KMS-11 (cell line): ENCODE data around the gene NETO2.

Experiments used
- H2AFZ ChIP-seq: fragments of 200-600 bp; sonication (generic); 2 replicates; pipeline ENCODE4 v1.6.1; 2016; ENCODE audit warnings: antibody characterized with exemption, mixed run types, low read depth
- H3K27ac ChIP-seq: fragments of 200-600 bp; sonication (generic); 2 replicates; pipeline ENCODE4 v1.6.1; 2016; ENCODE audit warnings: mild to moderate bottlenecking, mixed run types
- H3K27me3 ChIP-seq: fragments of 200-600 bp; sonication (generic); 2 replicates; pipeline ENCODE4 v1.6.1; 2017; ENCODE audit warnings: mild to moderate bottlenecking, low read depth, mixed run types, moderate library complexity; ENCODE audit not compliant: insufficient read depth
- H3K36me3 ChIP-seq: fragments of 200-600 bp; sonication (generic); 2 replicates; pipeline ENCODE4 v1.6.1; 2017; ENCODE audit warnings: mild to moderate bottlenecking, mixed run types; ENCODE audit not compliant: insufficient read depth
- H3K4me1 ChIP-seq: fragments of 200-600 bp; sonication (generic); 2 replicates; pipeline ENCODE4 v1.6.1; 2016; ENCODE audit warnings: mild to moderate bottlenecking, low read depth, mixed run types; ENCODE audit not compliant: poor library complexity, severe bottlenecking
- H3K4me2 ChIP-seq: fragments of 200-600 bp; sonication (generic); 2 replicates; pipeline ENCODE4 v1.7.0; 2016; ENCODE audit warnings: mild to moderate bottlenecking, mixed run types
- H3K4me3 ChIP-seq: fragments of 200-600 bp; sonication (generic); IDR thresholded peaks from 2 replicates; pipeline ENCODE4 v1.6.1; 2017; ENCODE audit warnings: low read depth, low read length, mixed read lengths; ENCODE audit not compliant: insufficient read depth
- H3K79me2 ChIP-seq: fragments of 200-600 bp; sonication (generic); 2 replicates; pipeline ENCODE4 v1.6.1; 2016; ENCODE audit warnings: low read depth, mixed run types; ENCODE audit not compliant: insufficient read depth
- H3K9ac ChIP-seq: fragments of 200-600 bp; sonication (generic); 2 replicates; pipeline ENCODE4 v1.6.1; 2016; ENCODE audit warnings: mild to moderate bottlenecking, mixed run types
- H4K20me1 ChIP-seq: fragments of 200-600 bp; sonication (generic); 2 replicates; pipeline ENCODE4 v1.6.1; 2016; ENCODE audit warnings: mild to moderate bottlenecking, mixed run types; ENCODE audit not compliant: insufficient read depth
- CTCF ChIP-seq: fragments of 200-600 bp; sonication (generic); conservative IDR thresholded peaks from 2 replicates; pipeline ENCODE4 v1.6.1; 2017; ENCODE audit warnings: low read depth, mild to moderate bottlenecking, antibody characterized with exemption, low read length, moderate library complexity, mixed read lengths

Gene NETO2

GRCh38 chr16:47129755-47130435, 13.8 kb downstream of the NETO2 start:
- Histone ChIP-seq H3K79me2 (peaks cover 37% of the 10 kb centered on the region; the same call in 1 of the 2 replicates), H2AFZ (no peak overlapping the region), H3K36me3 (no peaks in the 10 kb centered on the region), H3K4me1 (no peaks in the 10 kb centered on the region), H3K4me3 (no peak overlapping the region), H3K27me3 (no peaks in the 10 kb centered on the region), H3K27ac (no peak overlapping the region), H3K4me2 (no peak overlapping the region), H4K20me1 (no peaks in the 10 kb centered on the region), H3K9ac (no peak overlapping the region)
- no peak for TF ChIP-seq CTCF

DNA sequence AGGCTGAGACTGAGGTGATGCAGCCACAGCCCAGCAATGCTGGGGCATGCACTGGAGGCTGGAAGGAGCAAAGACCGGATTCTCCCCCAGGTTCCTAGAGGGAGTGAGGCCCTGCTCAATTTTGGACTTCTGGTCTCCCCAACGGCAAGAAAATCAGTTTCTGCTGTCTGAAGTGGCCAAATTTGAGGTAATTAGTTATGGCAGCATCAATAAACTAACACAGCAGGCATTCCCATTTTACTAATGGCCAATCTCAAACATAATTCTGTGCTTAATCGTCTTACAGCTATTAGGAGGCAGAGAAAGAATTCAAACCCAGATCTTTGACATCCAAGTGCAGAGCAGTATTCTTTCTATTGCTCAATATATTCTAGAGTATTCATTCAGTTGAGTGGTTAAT, 16.2 kb downstream of the NETO2 start:
- H3K27me3 ChIP-seq = no peaks in the 10 kb centered on the region
- no peak overlapping the region for H3K4me3 ChIP-seq
- no peak overlapping the region for H3K9ac ChIP-seq
- no peak for TF ChIP-seq CTCF
- H3K4me1 ChIP-seq = no peaks in the 10 kb centered on the region
- H3K79me2 ChIP-seq = peaks cover 19% of the 10 kb centered on the region; the same call in 1 of the 2 replicates
- H2AFZ ChIP-seq = no peak overlapping the region
- H3K36me3 ChIP-seq = no peaks in the 10 kb centered on the region
- no peaks in the 10 kb centered on the region for H4K20me1 ChIP-seq
- no peak overlapping the region for H3K4me2 ChIP-seq
- no peak overlapping the region for H3K27ac ChIP-seq

DNA sequence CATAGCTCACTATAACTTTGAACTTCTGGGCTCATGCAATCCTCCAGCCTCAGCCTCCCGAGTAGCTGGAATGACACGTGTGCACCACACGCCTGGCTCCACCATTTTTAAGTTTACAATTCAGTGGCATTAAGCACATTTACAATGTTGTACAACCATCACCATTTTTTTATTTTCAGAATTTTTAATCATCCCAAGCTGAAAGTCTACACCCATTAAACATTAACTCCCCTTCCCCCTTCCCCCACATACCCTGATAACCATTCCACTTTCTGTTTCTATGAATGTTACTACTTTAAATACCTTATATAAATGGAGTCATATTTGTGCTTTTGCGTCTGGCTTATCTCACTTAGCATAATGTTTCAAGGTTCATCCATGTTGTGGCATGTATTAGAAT, 18.0 kb downstream of the NETO2 start:
- Histone ChIP-seq H3K4me2 (no peak overlapping the region), H3K4me1 (no peaks in the 10 kb centered on the region), H3K36me3 (no peaks in the 10 kb centered on the region), H3K27me3 (no peaks in the 10 kb centered on the region), H3K9ac (no peak overlapping the region), H3K27ac (no peak overlapping the region), H3K79me2 (0 out of 2 replicates have a peak, but pooled peaks cover 18% of the 10 kb centered on the region), H2AFZ (no peak overlapping the region), H3K4me3 (no peak overlapping the region), H4K20me1 (no peaks in the 10 kb centered on the region)
- TF ChIP-seq CTCF = no peak

DNA sequence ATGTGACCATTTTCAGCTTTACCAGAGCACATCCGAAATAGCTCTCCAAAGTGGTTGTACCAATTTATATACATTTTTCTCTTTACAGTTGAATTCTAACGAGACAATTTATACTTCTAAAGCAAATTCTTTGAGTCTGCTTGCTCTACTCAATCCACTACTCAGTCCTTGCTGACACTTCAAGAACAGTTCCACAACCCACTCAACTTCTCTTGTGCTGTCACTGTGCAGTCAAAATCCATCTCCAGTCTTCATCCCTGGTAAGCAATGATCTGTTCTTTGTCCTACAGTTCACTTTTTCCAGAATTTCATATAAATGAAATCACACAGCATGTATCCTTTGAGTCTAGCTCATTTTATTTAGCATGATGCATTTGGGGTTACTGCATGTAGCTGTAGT, 30.6 kb downstream of the NETO2 start:
- H2AFZ ChIP-seq = no peak overlapping the region
- H3K27me3 ChIP-seq = no peaks in the 10 kb centered on the region
- H3K27ac ChIP-seq = no peak overlapping the region
- peaks cover 15% of the 10 kb centered on the region for H3K4me1 ChIP-seq
- H3K36me3 ChIP-seq = no peaks in the 10 kb centered on the region; the same call in 1 of the 2 replicates
- TF ChIP-seq CTCF = no peak
- H3K9ac ChIP-seq = no peak overlapping the region
- H4K20me1 ChIP-seq = no peaks in the 10 kb centered on the region
- no peak overlapping the region for H3K4me2 ChIP-seq
- H3K4me3 ChIP-seq = no peak overlapping the region
- H3K79me2 ChIP-seq = no peaks in the 10 kb centered on the region
